ENCODE measurements around the gene CNDP1. TPM values are rescaled to one million over a fixed set of nuclear protein-coding genes. Genes with fewer than 3 reads are reported as not detected.

Gene CNDP1
- total RNA-seq, 4 donors from 2014 or later = 0.08 to 2.4 TPM; not detected in 2

- 87 to 89% methylated on average over 9 of the region's 9 CpGs for WGBS, 2 donors
- intact Hi-C loops (cut with DNase I; ENCODE audit: low total_unique reads) = no loop called here
- no peak overlapping the region for H3K4me3 ChIP-seq (ENCODE audit: low read depth, poor library complexity, severe bottlenecking)
- DNase-seq (ENCODE audit: low spot score in 2 of 2) = no peak
- no peak for TF ChIP-seq POLR2A (IDR thresholded peaks at IDR 0.05)
- TF ChIP-seq CTCF (IDR thresholded peaks at IDR 0.05) = no peak
These were observed 92.0 kb downstream of the CNDP1 start for GRCh38 chr18:74626049-74626874.

- WGBS, 2 donors = 84 to 86% methylated on average over 6 of the region's 6 CpGs
- TF ChIP-seq POLR2A (IDR thresholded peaks at IDR 0.05) = no peak
- no peak for TF ChIP-seq CTCF (IDR thresholded peaks at IDR 0.05)
- no peak for DNase-seq (ENCODE audit: low spot score in 2 of 2)
- H3K4me3 ChIP-seq (ENCODE audit: low read depth, poor library complexity, severe bottlenecking) = no peak overlapping the region
- intact Hi-C loops (cut with DNase I; ENCODE audit: low total_unique reads) = no loop called here
These were observed 96.5 kb downstream of the CNDP1 start for GRCh38 chr18:74630804-74631203.

GRCh38 chr18:74631212-74631611 is 96.9 kb downstream of the CNDP1 start:
- intact Hi-C loops (cut with DNase I; ENCODE audit: low total_unique reads) = no loop called here
- TF ChIP-seq POLR2A (IDR thresholded peaks at IDR 0.05) (no peak), CTCF (IDR thresholded peaks at IDR 0.05) (no peak)
- no peak for DNase-seq (ENCODE audit: low spot score in 2 of 2)
- 80 to 81% methylated on average over 2 of the region's 2 CpGs for WGBS, 2 donors
- H3K4me3 ChIP-seq (ENCODE audit: low read depth, poor library complexity, severe bottlenecking) = no peak overlapping the region

GRCh38 chr18:74631623-74632350 is 97.5 kb downstream of the CNDP1 start:
- TF ChIP-seq CTCF (IDR thresholded peaks at IDR 0.05) (no peak), POLR2A (IDR thresholded peaks at IDR 0.05) (no peak)
- intact Hi-C loops (cut with DNase I; ENCODE audit: low total_unique reads) = no loop called here
- no peak for DNase-seq (ENCODE audit: low spot score in 2 of 2)
- 83% methylated on average over 13 of the region's 13 CpGs for WGBS, 2 donors
- H3K4me3 ChIP-seq (ENCODE audit: low read depth, poor library complexity, severe bottlenecking) = no peak overlapping the region

- intact Hi-C loops (cut with DNase I; ENCODE audit: low total_unique reads) = no loop called here
- no peak overlapping the region for H3K4me3 ChIP-seq (ENCODE audit: low read depth, poor library complexity, severe bottlenecking)
- DNase-seq (ENCODE audit: low spot score in 2 of 2) = no peak
- WGBS, 2 donors = 85 to 95% methylated on average over 6 of the region's 6 CpGs
- TF ChIP-seq POLR2A (IDR thresholded peaks at IDR 0.05) (no peak), CTCF (IDR thresholded peaks at IDR 0.05) (no peak)
These were observed 98.0 kb downstream of the CNDP1 start for GRCh38 chr18:74632351-74632679.

All from lower leg skin (tissue), 4 donors.